ENCODE data around the gene RUNX3. TPM values are rescaled to one million over a fixed set of nuclear protein-coding genes. Genes with fewer than 3 reads are reported as not detected.

The RUNX3 gene
- total RNA-seq, 1 experiment from 2014 or later: 8.6 TPM

DNA sequence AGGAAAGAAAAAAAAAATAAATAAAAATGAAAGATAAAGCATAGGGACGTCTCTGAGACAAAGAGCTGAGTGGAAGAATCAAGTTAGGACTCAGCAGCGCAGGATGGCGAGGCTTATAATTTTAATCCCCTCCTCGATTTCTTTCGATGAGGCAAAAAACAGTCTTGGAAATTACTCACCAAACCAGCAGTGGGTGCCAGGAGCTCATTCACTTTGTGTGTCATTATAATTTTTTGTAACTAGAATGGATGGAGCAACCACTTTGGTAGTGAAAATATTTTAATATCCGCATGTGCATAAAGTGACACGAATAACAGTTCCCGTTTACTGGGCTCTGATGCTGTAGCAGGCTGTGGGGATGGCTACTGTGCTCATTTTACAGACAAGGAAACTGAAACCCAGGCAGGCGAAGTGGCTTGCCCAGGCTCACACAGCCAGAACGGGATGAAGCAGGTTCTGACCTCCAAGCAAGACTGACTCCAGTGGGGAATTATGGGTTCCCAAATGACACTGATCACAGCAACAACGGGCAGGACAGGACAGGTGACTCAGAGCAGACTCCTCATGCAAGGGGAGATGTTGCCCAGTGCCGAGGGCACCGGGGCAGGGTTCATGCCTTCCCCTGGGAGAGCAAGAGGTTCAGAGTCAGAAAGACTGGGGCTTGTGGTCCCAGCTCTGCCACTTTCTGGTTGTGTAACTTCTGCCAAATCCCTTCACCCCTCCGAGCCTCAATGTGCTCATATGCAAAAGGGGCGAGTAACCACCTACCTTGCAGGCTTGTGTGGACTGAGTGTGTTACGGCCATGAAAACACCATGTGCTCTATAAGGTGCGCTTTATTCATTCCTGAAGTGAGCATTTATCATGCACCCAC is 63.6 kb downstream of the RUNX3 start:
- Histone ChIP-seq H3K4me3 (ENCODE audit: low read depth, low read length, poor library complexity, severe bottlenecking) (no peak overlapping the region), H3K27me3 (replicated peaks; ENCODE audit: insufficient read depth, low read depth, low read length, poor library complexity) (no peaks in the 10 kb centered on the region), H3K4me1 (ENCODE audit: insufficient read depth, low read length, poor library complexity, severe bottlenecking) (no peaks in the 10 kb centered on the region), H3K9me3 (ENCODE audit: low read depth, low read length, poor library complexity, severe bottlenecking) (no peaks in the 10 kb centered on the region), H3K36me3 (ENCODE audit: insufficient read depth, low read length, poor library complexity, severe bottlenecking) (no peaks in the 10 kb centered on the region), H3K27ac (ENCODE audit: low read depth, low read length, poor library complexity, severe bottlenecking) (no peak overlapping the region)
- no peak for DNase-seq (ENCODE audit: low spot score)
- intact Hi-C loops (cut with micrococcal nuclease; ENCODE audit: unreplicated experiment): no loop called here
- BruUV-seq (replicated peaks): no TSS peak
- TF ChIP-seq, protein P1, sequence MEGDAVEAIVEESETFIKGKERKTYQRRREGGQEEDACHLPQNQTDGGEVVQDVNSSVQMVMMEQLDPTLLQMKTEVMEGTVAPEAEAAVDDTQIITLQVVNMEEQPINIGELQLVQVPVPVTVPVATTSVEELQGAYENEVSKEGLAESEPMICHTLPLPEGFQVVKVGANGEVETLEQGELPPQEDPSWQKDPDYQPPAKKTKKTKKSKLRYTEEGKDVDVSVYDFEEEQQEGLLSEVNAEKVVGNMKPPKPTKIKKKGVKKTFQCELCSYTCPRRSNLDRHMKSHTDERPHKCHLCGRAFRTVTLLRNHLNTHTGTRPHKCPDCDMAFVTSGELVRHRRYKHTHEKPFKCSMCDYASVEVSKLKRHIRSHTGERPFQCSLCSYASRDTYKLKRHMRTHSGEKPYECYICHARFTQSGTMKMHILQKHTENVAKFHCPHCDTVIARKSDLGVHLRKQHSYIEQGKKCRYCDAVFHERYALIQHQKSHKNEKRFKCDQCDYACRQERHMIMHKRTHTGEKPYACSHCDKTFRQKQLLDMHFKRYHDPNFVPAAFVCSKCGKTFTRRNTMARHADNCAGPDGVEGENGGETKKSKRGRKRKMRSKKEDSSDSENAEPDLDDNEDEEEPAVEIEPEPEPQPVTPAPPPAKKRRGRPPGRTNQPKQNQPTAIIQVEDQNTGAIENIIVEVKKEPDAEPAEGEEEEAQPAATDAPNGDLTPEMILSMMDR (conservative IDR thresholded peaks at IDR 0.05; ENCODE audit: low read depth, low read length): no peak
- TF ChIP-seq EZH2 (IDR thresholded peaks at IDR 0.05; ENCODE audit: borderline replicate concordance, low read depth, low read length, poor library complexity, severe bottlenecking): no peak
- ChIA-PET CTCF (interaction anchor here (0.6 to 0.7 kb wide), 2 partner anchors 222 to 278 kb away, joined by 3 to 15 read pairs; no protein-coding TSS in a partner anchor), POLR2A (ENCODE audit: low non-redundant PET) (interaction anchor here (0.6 kb wide), 1 partner anchor 183 kb away, joined by 4 read pairs; no protein-coding TSS in a partner anchor)

DNA sequence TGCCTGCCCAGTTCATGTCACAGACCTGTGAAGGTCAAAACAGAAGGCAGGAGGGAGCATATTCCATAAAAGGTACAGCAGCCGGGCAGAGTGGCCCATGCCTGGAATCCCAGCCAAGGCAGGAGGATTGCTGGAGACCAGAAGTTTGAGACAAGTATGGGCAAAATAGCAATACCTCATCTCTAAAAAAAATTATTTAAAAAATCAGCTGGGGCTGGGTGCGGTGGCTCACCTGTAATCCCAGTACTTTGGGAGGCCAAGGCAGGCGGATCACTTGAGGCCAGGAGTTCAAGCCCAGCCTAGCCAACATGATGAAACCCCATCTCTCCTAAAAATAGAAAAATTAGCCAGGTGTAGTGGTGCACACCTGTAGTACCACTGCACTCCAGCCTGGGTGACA is 64.5 kb downstream of the RUNX3 start:
- DNase-seq (ENCODE audit: low spot score): no peak
- ChIA-PET POLR2A (ENCODE audit: low non-redundant PET) (no interaction called here), CTCF (interaction anchor here (0.6 kb wide), 1 partner anchor 223 kb away, joined by 15 read pairs; no protein-coding TSS in a partner anchor)
- BruUV-seq (replicated peaks): no TSS peak
- intact Hi-C loops (cut with micrococcal nuclease; ENCODE audit: unreplicated experiment): no loop called here
- no peak overlapping the region for H3K27ac ChIP-seq (ENCODE audit: low read depth, low read length, poor library complexity, severe bottlenecking)
- no peaks in the 10 kb centered on the region for H3K4me1 ChIP-seq (ENCODE audit: insufficient read depth, low read length, poor library complexity, severe bottlenecking)
- no peak for TF ChIP-seq EZH2 (IDR thresholded peaks at IDR 0.05; ENCODE audit: borderline replicate concordance, low read depth, low read length, poor library complexity, severe bottlenecking)
- TF ChIP-seq, protein P1 (conservative IDR thresholded peaks at IDR 0.05; ENCODE audit: low read depth, low read length): no peak
- H3K36me3 ChIP-seq (ENCODE audit: insufficient read depth, low read length, poor library complexity, severe bottlenecking): no peaks in the 10 kb centered on the region
- no peak overlapping the region for H3K4me3 ChIP-seq (ENCODE audit: low read depth, low read length, poor library complexity, severe bottlenecking)
- no peaks in the 10 kb centered on the region for H3K27me3 ChIP-seq (replicated peaks; ENCODE audit: insufficient read depth, low read depth, low read length, poor library complexity)
- H3K9me3 ChIP-seq (ENCODE audit: low read depth, low read length, poor library complexity, severe bottlenecking): no peaks in the 10 kb centered on the region

DNA sequence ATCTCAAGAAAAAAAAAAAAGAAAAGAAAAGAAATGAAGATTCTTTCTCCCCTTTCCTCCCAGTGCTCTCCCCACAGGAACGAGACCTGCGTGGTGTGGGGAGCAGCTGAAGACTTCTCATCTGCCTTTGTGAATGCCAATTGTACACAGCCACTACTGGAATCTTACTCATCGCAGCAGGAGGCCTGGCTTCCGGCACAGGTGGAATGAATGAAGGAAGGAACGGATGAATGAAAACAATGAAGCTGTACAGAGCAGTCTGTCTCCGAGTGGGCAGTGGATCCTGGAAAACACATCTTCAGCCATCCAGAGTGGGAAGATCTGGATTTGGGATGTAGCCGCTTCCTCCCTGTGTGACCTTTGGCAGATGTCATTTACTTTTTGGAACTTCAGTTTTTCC is 64.9 kb downstream of the RUNX3 start:
- Histone ChIP-seq H3K27me3 (replicated peaks; ENCODE audit: insufficient read depth, low read depth, low read length, poor library complexity) (no peaks in the 10 kb centered on the region), H3K4me1 (ENCODE audit: insufficient read depth, low read length, poor library complexity, severe bottlenecking) (no peaks in the 10 kb centered on the region), H3K36me3 (ENCODE audit: insufficient read depth, low read length, poor library complexity, severe bottlenecking) (no peaks in the 10 kb centered on the region), H3K4me3 (ENCODE audit: low read depth, low read length, poor library complexity, severe bottlenecking) (no peak overlapping the region), H3K9me3 (ENCODE audit: low read depth, low read length, poor library complexity, severe bottlenecking) (no peaks in the 10 kb centered on the region), H3K27ac (ENCODE audit: low read depth, low read length, poor library complexity, severe bottlenecking) (no peak overlapping the region)
- TF ChIP-seq, protein P1 (conservative IDR thresholded peaks at IDR 0.05; ENCODE audit: low read depth, low read length): no peak
- no peak for TF ChIP-seq EZH2 (IDR thresholded peaks at IDR 0.05; ENCODE audit: borderline replicate concordance, low read depth, low read length, poor library complexity, severe bottlenecking)
- ChIA-PET CTCF (no interaction called here), POLR2A (ENCODE audit: low non-redundant PET) (interaction anchor here (0.7 kb wide), 1 partner anchor 16 kb away, joined by 6 read pairs; no protein-coding TSS in a partner anchor)
- intact Hi-C loops (cut with micrococcal nuclease; ENCODE audit: unreplicated experiment): no loop called here
- DNase-seq (ENCODE audit: low spot score): no peak
- BruUV-seq (replicated peaks): no TSS peak
